Ascending aorta (tissue), 2 donors: ENCODE results near the gene KRT75. TPM values are rescaled to one million over a fixed set of nuclear protein-coding genes. Genes with fewer than 3 reads are reported as not detected.

ENCODE experiments used
- DNase-seq, 2 donors: peaks; one replicate each; pipeline ENCODE4 v3.0.0-alpha.2; 2019; ENCODE audit warnings: low spot score in 2 of 2
- H3K27ac ChIP-seq, 2 donors: fragments of 200-600 bp; sonication (generic); one replicate each; pipeline ENCODE4 v1.5.1; 2016 to 2017; ENCODE audit warnings: mild to moderate bottlenecking in 1 of 2
- H3K27me3 ChIP-seq: fragments of 200-600 bp; sonication (generic); one replicate; pipeline ENCODE4 v1.5.1; 2017
- H3K36me3 ChIP-seq, 2 donors: fragments of 200-600 bp; sonication (generic); one replicate each; pipeline ENCODE4 v1.5.1; 2016
- H3K4me1 ChIP-seq, 2 donors: fragments of 200-600 bp; sonication (generic); one replicate each; pipeline ENCODE4 v1.5.1; 2016 to 2017; ENCODE audit warnings: mild to moderate bottlenecking in 1 of 2
- H3K4me3 ChIP-seq, 2 donors: fragments of 200-600 bp; sonication (generic); one replicate each; pipeline ENCODE4 v1.5.1; 2016 to 2017; ENCODE audit warnings: mild to moderate bottlenecking in 1 of 2
- H3K9me3 ChIP-seq, 2 donors: fragments of 200-600 bp; sonication (generic); one replicate each; pipeline ENCODE4 v1.5.1; 2016
- CTCF ChIP-seq, 3 experiments: fragments of 200-600 bp in 2 of 3; fragments of 450-650 bp in 1 of 3; sonication (generic) in 2 of 3; IDR thresholded peaks; one replicate each; pipeline ENCODE4 v1.5.1; 2016 to 2019; ENCODE audit warnings: antibody characterized with exemption in 3 of 3, mild to moderate bottlenecking in 1 of 3, moderate library complexity in 1 of 3
- intact Hi-C: fragments of 100-400 bp; cut with DNase I; formaldehyde crosslinking; loops from one replicate; pipeline ENCODE4 v1.15.1; 2023
- total RNA-seq: library from RNA; depleted of rRNA; stranded (reverse); fragments of >200 nt; gene quantifications from one replicate; pipeline ENCODE4 v1.1.0, GENCODE V29; 2016

Gene KRT75
- total RNA-seq, 1 donor from 2014 or later, result not detected

- Histone ChIP-seq H3K4me3 (no peak overlapping the region), H3K27ac (no peak overlapping the region), H3K36me3 (no peaks in the 10 kb centered on the region), H3K4me1 (no peaks in the 10 kb centered on the region), H3K27me3 (no peaks in the 10 kb centered on the region), H3K9me3 (no peaks in the 10 kb centered on the region)
- no peak for TF ChIP-seq CTCF (IDR thresholded peaks at IDR 0.05)
- DNase-seq, result no peak
- intact Hi-C loops, result no loop called here
These were observed 11.1 kb downstream of the KRT75 start for GRCh38 chr12:52423035-52423434.

- Histone ChIP-seq H3K4me3 (no peak overlapping the region), H3K27me3 (no peaks in the 10 kb centered on the region), H3K4me1 (no peaks in the 10 kb centered on the region), H3K27ac (no peak overlapping the region), H3K9me3 (no peaks in the 10 kb centered on the region), H3K36me3 (no peaks in the 10 kb centered on the region)
- no peak for TF ChIP-seq CTCF (IDR thresholded peaks at IDR 0.05)
- no peak for DNase-seq
- intact Hi-C loops, result no loop called here
These were observed 14.5 kb downstream of the KRT75 start for GRCh38 chr12:52419656-52420055.

- TF ChIP-seq CTCF (IDR thresholded peaks at IDR 0.05), result no peak
- Histone ChIP-seq H3K4me3 (no peak overlapping the region), H3K36me3 (no peaks in the 10 kb centered on the region), H3K4me1 (no peaks in the 10 kb centered on the region), H3K27ac (no peak overlapping the region), H3K27me3 (no peaks in the 10 kb centered on the region), H3K9me3 (no peaks in the 10 kb centered on the region)
- DNase-seq, result no peak
- intact Hi-C loops, result no loop called here
These were observed 15.5 kb downstream of the KRT75 start for GRCh38 chr12:52418576-52419110.

- intact Hi-C loops, result no loop called here
- Histone ChIP-seq H3K4me3 (no peak overlapping the region), H3K4me1 (no peaks in the 10 kb centered on the region), H3K27ac (no peak overlapping the region), H3K9me3 (no peaks in the 10 kb centered on the region), H3K27me3 (no peaks in the 10 kb centered on the region), H3K36me3 (no peaks in the 10 kb centered on the region)
- TF ChIP-seq CTCF (IDR thresholded peaks at IDR 0.05), result no peak
- DNase-seq, result no peak
These were observed 16.4 kb downstream of the KRT75 start for GRCh38 chr12:52417740-52418139.

- H3K4me3 ChIP-seq, result no peak overlapping the region
- TF ChIP-seq CTCF (IDR thresholded peaks at IDR 0.05), result no peak
- no peak overlapping the region for H3K27ac ChIP-seq
- H3K27me3 ChIP-seq, result no peaks in the 10 kb centered on the region
- H3K4me1 ChIP-seq, result no peaks in the 10 kb centered on the region
- H3K36me3 ChIP-seq, result no peaks in the 10 kb centered on the region
- no peak for DNase-seq
- intact Hi-C loops, result no loop called here
- H3K9me3 ChIP-seq, result no peaks in the 10 kb centered on the region
These were observed 17.4 kb downstream of the KRT75 start for GRCh38 chr12:52416795-52417194.
